Mesenchymal stem cell (in vitro differentiated cells and primary cell): ENCODE measurements around the gene PRCD.

Source experiments
- DNase-seq: peaks from one replicate; pipeline ENCODE4 v3.0.0-alpha.2; 2013
- H2AFZ ChIP-seq: one replicate; pipeline ENCODE4 v1.6.1; 2013; ENCODE audit warnings: low read depth, mild to moderate bottlenecking, control low read depth, inconsistent platforms, low read length, moderate library complexity
- H2AK5ac ChIP-seq: 2 replicates; pipeline ENCODE4 v1.6.1; 2013; ENCODE audit warnings: low read length, moderate library complexity, mild to moderate bottlenecking, inconsistent platforms; ENCODE audit not compliant: severe bottlenecking
- H2BK120ac ChIP-seq: one replicate; pipeline ENCODE4 v1.6.1; 2013; ENCODE audit warnings: low read depth, mild to moderate bottlenecking, inconsistent platforms, low read length, moderate library complexity
- H2BK12ac ChIP-seq, 2 experiments: one replicate each; pipeline ENCODE4 v1.6.1; 2013; ENCODE audit warnings: inconsistent platforms in 2 of 2, low read length in 2 of 2, mild to moderate bottlenecking in 2 of 2, moderate library complexity in 2 of 2, control low read depth in 1 of 2
- H2BK15ac ChIP-seq: one replicate; pipeline ENCODE4 v1.6.1; 2013; ENCODE audit warnings: mild to moderate bottlenecking, low read depth, inconsistent platforms; ENCODE audit not compliant: poor library complexity, severe bottlenecking
- H2BK5ac ChIP-seq: 2 replicates; pipeline ENCODE4 v1.6.1; 2013; ENCODE audit warnings: low read depth, mild to moderate bottlenecking, low read length, control low read depth, inconsistent platforms; ENCODE audit not compliant: poor library complexity, severe bottlenecking
- H3K14ac ChIP-seq, 2 experiments: one replicate each; pipeline ENCODE4 v1.6.1; 2013; ENCODE audit warnings: inconsistent platforms in 2 of 2, low read length in 2 of 2, control low read depth in 1 of 2, mild to moderate bottlenecking in 1 of 2, moderate library complexity in 1 of 2
- H3K18ac ChIP-seq, 2 experiments: one replicate each; pipeline ENCODE4 v1.6.1; 2013; ENCODE audit warnings: inconsistent platforms in 2 of 2, low read length in 2 of 2, control low read depth in 1 of 2, low read depth in 1 of 2, mild to moderate bottlenecking in 1 of 2
- H3K23ac ChIP-seq, 2 experiments: one replicate each; pipeline ENCODE4 v1.6.1; 2013; ENCODE audit warnings: inconsistent platforms in 2 of 2, low read length in 2 of 2, mild to moderate bottlenecking in 2 of 2, moderate library complexity in 2 of 2, control low read depth in 1 of 2
- H3K27ac ChIP-seq: 2 replicates; pipeline ENCODE4 v1.5.1; 2013; ENCODE audit warnings: mild to moderate bottlenecking, moderate library complexity, low read length, control low read depth, inconsistent platforms; ENCODE audit not compliant: poor library complexity, severe bottlenecking
- H3K27me3 ChIP-seq, 2 experiments: 2 replicates each; pipeline versions ENCODE4 v1.6.1 to v1.7.0; 2013; ENCODE audit warnings: low read length in 2 of 2, mild to moderate bottlenecking in 2 of 2, moderate library complexity in 2 of 2, control low read depth in 1 of 2, inconsistent platforms in 1 of 2; ENCODE audit not compliant: control insufficient read depth in 1 of 2, insufficient read depth in 1 of 2
- H3K36me3 ChIP-seq, 2 experiments: 2 replicates each; pipeline versions ENCODE4 v1.6.1 to v1.7.0; 2013; ENCODE audit warnings: low read length in 2 of 2, control low read depth in 1 of 2, inconsistent platforms in 1 of 2, low read depth in 1 of 2, mild to moderate bottlenecking in 1 of 2; ENCODE audit not compliant: insufficient read depth in 2 of 2, control insufficient read depth in 1 of 2
- H3K4ac ChIP-seq, 2 experiments: one replicate each; pipeline ENCODE4 v1.6.1; 2013; ENCODE audit warnings: inconsistent platforms in 2 of 2, low read length in 2 of 2, mild to moderate bottlenecking in 2 of 2, moderate library complexity in 2 of 2, control low read depth in 1 of 2, low read depth in 1 of 2
- H3K4me1 ChIP-seq: 2 replicates; pipeline ENCODE4 v1.6.1; 2013; ENCODE audit warnings: low read depth, low read length, control low read depth; ENCODE audit not compliant: control insufficient read depth, insufficient read depth
- H3K4me2 ChIP-seq: 2 replicates; pipeline ENCODE4 v1.6.1; 2013; ENCODE audit warnings: low read length, mild to moderate bottlenecking, inconsistent platforms; ENCODE audit not compliant: poor library complexity, severe bottlenecking
- H3K4me3 ChIP-seq, 2 experiments: 2 replicates each; pipeline versions ENCODE4 v1.5.1 to v1.7.0; 2013; ENCODE audit warnings: low read length in 2 of 2, mild to moderate bottlenecking in 2 of 2, control low read depth in 1 of 2, low read depth in 1 of 2; ENCODE audit not compliant: insufficient read depth in 1 of 2
- H3K79me1 ChIP-seq: replicated peaks from 2 replicates; pipeline ENCODE4 v1.6.1; 2013; ENCODE audit warnings: mild to moderate bottlenecking, control low read depth, low read length, inconsistent platforms; ENCODE audit not compliant: poor library complexity, severe bottlenecking
- H3K9ac ChIP-seq: 2 replicates; pipeline ENCODE4 v1.7.0; 2013; ENCODE audit warnings: mild to moderate bottlenecking, low read length, moderate library complexity
- H3K9me3 ChIP-seq: 2 replicates; pipeline ENCODE4 v1.7.0; 2013; ENCODE audit warnings: mild to moderate bottlenecking, low read length; ENCODE audit not compliant: control insufficient read depth
- H4K8ac ChIP-seq: one replicate; pipeline ENCODE4 v1.6.1; 2013; ENCODE audit warnings: inconsistent platforms, mild to moderate bottlenecking, low read length, moderate library complexity
- H4K91ac ChIP-seq: one replicate; pipeline ENCODE4 v1.6.1; 2013; ENCODE audit warnings: mild to moderate bottlenecking, low read length, inconsistent platforms
- WGBS: methylation state at CpG from one replicate; pipeline ENCODE4 v1.1.7; 2013; ENCODE audit warnings: mixed read lengths; 5-methylcytosine and 5-hydroxymethylcytosine counted together

The PRCD gene

GRCh38 chr17:76543826-76544545, 4.1 kb downstream of the PRCD start:
- H3K36me3 ChIP-seq: peaks cover 2 to 6% of the 10 kb centered on the region in 2 experiments
- WGBS: 20% methylated on average over 20 of the region's 22 CpGs

GRCh38 chr17:76544546-76545365, 4.9 kb downstream of the PRCD start:
- Histone ChIP-seq H4K8ac (peak overlapping the region; percentile 86), H3K14ac (peak overlapping the region in 1 of 2 experiments; percentile 86), H3K4me3 (no peak overlapping the region), H2BK12ac (peak overlapping the region; percentile 56 to 95), H2BK15ac (peak overlapping the region; percentile 73), H3K27me3 (peaks cover 0 to 6% of the 10 kb centered on the region in 2 experiments), H3K18ac (peak overlapping the region; percentile 71 to 94), H3K27ac (no peak overlapping the region), H2AFZ (no peak overlapping the region), H3K36me3 (peaks cover 2 to 6% of the 10 kb centered on the region in 2 experiments), H2BK120ac (peak overlapping the region; percentile 91), H2AK5ac (no peak overlapping the region), H3K23ac (no peak overlapping the region), H2BK5ac (no peak overlapping the region), H3K4ac (peak overlapping the region; percentile 77 to 90), H3K79me1 (no peaks in the 10 kb centered on the region), H3K4me1 (peaks cover 45% of the 10 kb centered on the region), H3K9ac (no peak overlapping the region), H3K4me2 (no peak overlapping the region), H3K9me3 (no peaks in the 10 kb centered on the region), H4K91ac (peak overlapping the region; percentile 91)
- DNase-seq: peak; percentile 67
- 52% methylated on average over 21 of the region's 24 CpGs for WGBS

More at GRCh38 chr17:76543826-76544545, 4.1 kb downstream of the PRCD start:
- H2BK12ac ChIP-seq: peak overlapping the region; percentile 39 to 95
- no peak overlapping the region for H3K4me2 ChIP-seq
- H2AFZ ChIP-seq: no peak overlapping the region
- H3K27ac ChIP-seq: no peak overlapping the region
- peaks cover 46% of the 10 kb centered on the region for H3K4me1 ChIP-seq
- H3K14ac ChIP-seq: peak overlapping the region in 1 of 2 experiments; percentile 86
- H4K91ac ChIP-seq: peak overlapping the region; percentile 91
- peak overlapping the region; percentile 73 for H2BK15ac ChIP-seq
- peak overlapping the region; percentile 77 to 90 for H3K4ac ChIP-seq
- H3K9me3 ChIP-seq: no peaks in the 10 kb centered on the region
- H3K9ac ChIP-seq: no peak overlapping the region
- peak overlapping the region; percentile 71 to 94 for H3K18ac ChIP-seq
- peak overlapping the region; percentile 91 for H2BK120ac ChIP-seq
- peak; percentile 75 for DNase-seq
- peaks cover 0 to 6% of the 10 kb centered on the region in 2 experiments for H3K27me3 ChIP-seq
- no peaks in the 10 kb centered on the region for H3K79me1 ChIP-seq
- H3K23ac ChIP-seq: peak overlapping the region; percentile 14 to 57
- no peak overlapping the region for H2AK5ac ChIP-seq
- no peak overlapping the region for H3K4me3 ChIP-seq
- H4K8ac ChIP-seq: peak overlapping the region; percentile 86
- no peak overlapping the region for H2BK5ac ChIP-seq

GRCh38 chr17:76545918-76546555, 6.2 kb downstream of the PRCD start:
- H2AFZ ChIP-seq: no peak overlapping the region
- H3K23ac ChIP-seq: no peak overlapping the region
- H3K36me3 ChIP-seq: peaks cover 2 to 6% of the 10 kb centered on the region in 2 experiments
- peak overlapping the region; percentile 39 for H4K8ac ChIP-seq
- H2BK120ac ChIP-seq: peak overlapping the region; percentile 8
- no peak overlapping the region for H3K4me3 ChIP-seq
- peak overlapping the region; percentile 28 to 90 for H3K4ac ChIP-seq
- no peak overlapping the region for H3K27ac ChIP-seq
- no peak overlapping the region for H3K9ac ChIP-seq
- H2AK5ac ChIP-seq: no peak overlapping the region
- H3K27me3 ChIP-seq: peaks cover 0 to 6% of the 10 kb centered on the region in 2 experiments
- peak; percentile 17 for DNase-seq
- H2BK5ac ChIP-seq: no peak overlapping the region
- peak overlapping the region in 1 of 2 experiments; percentile 86 for H3K14ac ChIP-seq
- H3K4me1 ChIP-seq: peaks cover 38% of the 10 kb centered on the region
- H2BK12ac ChIP-seq: peak overlapping the region; percentile 97 to 98
- H3K9me3 ChIP-seq: no peaks in the 10 kb centered on the region
- no peaks in the 10 kb centered on the region for H3K79me1 ChIP-seq
- H2BK15ac ChIP-seq: peak overlapping the region; percentile 64
- peak overlapping the region; percentile 78 to 94 for H3K18ac ChIP-seq
- H4K91ac ChIP-seq: peak overlapping the region; percentile 83
- H3K4me2 ChIP-seq: no peak overlapping the region
- 77% methylated on average over 13 of the region's 13 CpGs for WGBS
